ENCODE data around the gene HOXB3.
"Not testable (repeated sequence)": the region's sequence is repeated elsewhere in the genome, so short reads cannot be mapped to it uniquely, and the experiment has no call there.

Gene HOXB3

DNA sequence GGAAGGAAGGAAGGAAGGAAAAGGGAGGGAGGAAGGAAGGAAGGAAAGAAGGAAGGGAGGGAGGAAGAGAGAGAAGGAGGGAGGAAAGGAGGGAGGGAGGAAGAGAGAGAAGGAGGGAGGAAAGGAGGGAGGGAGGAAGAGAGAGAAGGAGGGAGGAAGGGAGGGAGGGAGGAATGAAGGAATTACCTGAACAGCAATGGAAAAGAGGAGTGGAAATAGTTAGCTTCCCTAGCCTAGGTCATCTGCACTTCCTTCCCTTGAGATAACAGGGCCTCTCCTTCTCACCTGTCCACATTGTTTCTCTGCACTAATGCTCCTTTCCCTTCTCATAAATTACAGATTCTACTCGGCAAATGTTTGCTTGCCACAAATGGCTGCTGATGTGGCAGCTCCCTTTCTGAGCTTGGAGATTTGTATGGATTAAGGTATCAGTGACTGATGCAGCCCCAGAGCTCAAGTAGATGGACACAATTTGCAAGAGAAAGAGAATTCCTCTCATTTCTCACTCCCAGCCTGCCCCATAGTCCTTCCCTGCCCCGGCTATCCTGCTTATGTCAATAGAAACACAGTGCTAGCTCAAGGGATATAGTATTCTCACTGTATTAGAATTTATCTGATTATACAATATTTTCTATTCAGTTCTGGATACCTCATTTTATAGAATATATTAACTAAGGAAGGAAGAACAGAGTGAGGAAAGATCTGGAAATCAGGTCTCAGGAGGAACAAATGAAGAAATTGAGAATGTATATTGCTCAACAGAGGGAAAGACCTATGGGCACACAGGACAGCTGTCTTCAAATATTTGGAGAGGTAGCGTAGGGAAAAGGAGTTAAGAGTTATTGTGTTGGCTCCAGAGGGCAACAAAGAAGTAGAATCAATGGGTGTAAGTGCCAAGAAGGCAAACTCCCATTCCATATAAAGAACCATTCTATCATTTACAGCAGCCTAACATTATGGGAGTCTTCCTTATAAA, 73.8 kb downstream of the HOXB3 start:
- no peak for DNase-seq

DNA sequence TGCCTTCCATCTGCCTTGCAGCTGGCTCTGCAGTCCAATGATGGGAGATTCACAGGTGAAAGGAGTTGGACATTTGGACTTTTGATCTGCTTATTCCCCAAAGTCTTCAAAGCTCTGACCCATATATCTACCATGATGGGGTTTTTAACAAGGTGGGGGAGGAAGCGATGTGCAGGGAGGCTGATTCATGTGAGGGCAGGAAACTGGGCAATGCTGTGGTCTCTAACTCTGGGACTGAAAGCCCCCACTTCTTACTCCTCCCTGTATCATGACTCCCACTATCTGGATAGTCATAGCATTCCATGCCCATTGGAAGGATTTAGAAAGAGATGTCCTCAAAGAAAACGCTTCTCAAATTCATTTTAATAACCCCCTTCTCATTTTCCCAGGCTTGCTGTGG, 75.6 kb downstream of the HOXB3 start:
- DNase-seq: no peak

DNA sequence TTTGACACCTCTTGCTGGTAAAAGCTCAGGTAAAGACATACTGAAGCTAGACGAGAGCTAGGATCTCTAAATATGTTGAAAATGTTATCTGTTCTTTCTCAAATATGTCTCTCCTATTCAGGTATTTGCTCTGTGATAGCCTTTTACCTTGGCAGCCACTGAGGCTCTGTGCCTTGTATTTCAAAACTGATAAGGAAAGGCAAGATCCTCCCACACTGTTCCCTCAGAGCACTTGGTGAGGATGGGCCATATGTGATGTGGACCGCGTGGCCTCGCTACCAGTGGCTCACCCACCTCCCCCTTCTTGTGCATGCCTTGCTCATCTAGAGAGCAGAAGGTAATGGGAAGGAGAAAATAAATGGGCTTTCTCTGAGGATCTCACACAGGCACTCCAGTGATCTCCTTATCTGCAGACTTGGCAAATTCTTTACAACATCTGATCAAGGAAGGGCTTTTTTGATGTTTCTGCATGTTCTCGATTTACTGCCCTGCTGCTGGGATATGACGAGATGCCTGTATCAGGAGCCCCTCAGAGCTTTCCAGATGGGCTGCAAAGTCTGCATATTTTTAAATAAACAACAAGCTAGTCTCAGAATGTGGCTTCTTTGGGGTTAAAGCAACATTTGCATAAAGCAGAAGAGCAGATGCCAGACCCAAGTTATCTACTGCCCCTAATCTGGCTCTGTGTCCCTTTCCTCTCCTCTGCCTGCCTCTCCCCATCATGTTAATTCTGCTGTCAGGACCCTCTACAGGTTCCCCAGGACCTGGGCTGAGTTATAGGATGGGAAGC, 76.2 kb downstream of the HOXB3 start:
- no peak for DNase-seq

DNA sequence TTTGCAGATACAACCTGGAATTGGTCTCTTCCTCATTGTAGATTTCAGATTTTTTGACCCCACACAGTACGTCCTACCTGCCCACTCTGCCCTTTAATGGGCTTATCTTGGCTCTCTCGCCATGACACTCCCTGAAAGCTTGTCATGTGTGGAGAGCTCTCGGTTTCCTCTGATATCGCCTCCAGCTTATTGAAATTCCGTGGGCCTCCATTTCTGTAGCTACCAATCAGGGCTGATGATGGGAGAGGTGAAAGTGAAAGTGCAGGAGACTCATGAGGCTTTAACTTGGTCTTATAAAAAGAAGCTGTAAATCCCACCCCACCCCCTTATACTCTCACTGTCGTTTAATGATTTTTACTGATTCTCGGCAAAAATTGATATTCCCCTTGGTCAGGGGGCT, 76.9 kb downstream of the HOXB3 start:
- DNase-seq: no peak

DNA sequence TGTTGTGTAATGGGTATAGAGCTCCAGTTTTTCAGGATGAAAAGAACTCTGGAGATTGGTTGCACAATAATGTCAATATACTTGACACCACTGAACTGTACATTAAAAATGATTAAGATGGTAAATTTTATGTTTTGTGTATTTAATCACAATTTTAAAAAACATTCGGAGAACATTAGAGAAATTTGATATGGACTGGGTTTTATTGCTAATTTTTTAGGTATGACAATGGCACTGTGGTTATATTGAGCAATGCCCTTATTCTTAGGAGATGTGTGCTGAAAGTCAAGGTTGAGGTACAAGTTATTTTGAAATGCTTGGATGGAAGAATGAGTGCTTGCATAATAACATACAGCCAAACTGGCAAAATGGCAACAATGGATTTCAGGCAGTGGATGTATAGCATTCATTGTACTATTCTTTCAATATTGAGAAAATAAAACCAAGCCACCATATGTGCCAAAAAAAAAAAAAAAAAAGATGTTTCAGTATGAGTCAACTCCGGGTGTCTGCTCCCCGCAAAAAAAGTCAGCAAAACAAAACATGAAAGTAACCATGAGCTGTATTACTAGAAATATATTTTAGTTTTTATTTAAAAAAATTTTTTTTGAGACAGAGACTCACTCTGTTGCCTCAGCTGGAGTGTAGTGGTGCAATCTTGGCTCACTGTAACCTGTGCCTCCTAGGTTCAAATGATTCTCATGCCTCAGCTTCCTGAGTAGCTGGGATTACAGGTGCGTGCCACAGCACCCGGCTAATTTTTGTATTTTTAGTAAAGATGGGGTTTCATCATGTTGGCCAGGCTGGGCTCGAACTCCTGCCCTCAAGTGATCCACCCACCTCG, 79.1 kb downstream of the HOXB3 start:
- DNase-seq: peak; percentile 16 to 19

DNA sequence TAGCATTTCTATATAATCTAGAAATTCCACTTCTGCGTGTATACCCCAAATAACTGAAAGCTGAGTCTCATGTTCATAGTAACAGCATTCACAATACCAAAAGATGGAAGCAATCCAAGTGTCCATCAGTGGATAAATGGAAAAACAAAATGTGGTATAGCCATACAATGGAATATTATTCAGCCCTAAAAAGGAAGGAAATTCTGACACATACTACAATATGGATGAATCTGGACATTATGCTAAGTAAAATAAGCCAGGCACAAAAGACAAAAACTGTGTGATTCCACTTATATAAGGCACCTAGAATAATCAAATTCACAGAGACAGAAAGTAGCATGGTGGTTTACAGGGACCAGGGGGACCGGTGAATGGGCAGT, 79.7 kb downstream of the HOXB3 start:
- no peak for DNase-seq

DNA sequence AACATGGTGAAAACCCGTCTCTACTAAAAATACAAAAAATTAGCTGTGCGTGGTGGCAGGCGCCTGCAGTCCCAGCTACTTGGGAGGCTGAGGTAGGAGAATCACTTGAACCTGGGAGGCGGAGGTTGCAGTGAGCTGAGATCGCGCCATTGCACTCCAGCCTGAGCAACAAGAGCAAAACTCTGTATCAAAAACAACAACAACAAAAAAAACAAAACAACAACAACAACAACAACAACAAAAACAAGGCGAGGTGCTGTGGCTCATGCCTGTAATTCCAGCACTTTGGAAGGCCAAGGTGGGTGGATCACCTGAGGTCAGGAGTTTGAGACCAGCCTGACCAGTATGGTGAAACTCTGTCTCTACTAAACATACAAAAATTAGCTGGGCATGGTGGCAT, 80.3 kb downstream of the HOXB3 start:
- not testable (repeated sequence) for DNase-seq

DNA sequence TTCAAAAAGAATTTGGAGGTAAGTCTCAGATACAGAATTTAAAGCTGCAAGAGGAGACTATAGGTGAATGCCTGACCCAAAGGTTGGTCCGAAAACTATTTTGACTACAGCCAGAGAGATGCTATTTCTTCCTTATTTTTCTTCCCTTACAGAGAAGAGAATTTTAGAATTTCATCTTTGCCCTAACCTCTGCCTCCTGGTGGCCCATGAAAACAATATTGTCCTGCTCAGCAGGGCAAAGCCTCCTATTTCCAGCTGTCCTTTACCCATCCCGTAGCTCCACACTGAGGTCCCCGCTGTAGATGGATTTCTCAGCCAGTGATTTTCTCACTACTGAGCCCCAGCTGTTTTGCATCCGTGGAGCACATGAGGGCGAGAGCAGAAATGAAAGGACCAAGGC, 83.8 kb downstream of the HOXB3 start:
- DNase-seq: no peak

DNA sequence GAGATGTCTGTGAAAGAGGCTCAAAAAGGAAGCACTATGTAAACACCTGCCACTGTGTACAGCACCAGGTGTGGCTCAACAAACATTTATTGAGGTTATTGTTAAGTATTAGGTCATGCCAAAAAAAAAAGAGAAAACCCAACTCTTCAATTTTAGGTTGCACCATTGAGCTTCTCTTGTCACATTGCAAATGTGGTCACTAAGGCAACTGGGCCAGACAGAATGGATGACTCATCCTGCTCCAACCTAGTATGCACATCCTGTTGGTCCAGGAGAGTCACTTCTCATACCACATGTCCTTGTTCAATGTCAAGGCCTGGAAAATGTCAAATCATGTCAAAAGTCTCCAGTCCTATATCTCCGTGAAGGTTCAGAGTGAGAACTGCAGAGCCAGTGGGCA, 84.3 kb downstream of the HOXB3 start:
- peak; percentile 19 to 40 for DNase-seq

DNA sequence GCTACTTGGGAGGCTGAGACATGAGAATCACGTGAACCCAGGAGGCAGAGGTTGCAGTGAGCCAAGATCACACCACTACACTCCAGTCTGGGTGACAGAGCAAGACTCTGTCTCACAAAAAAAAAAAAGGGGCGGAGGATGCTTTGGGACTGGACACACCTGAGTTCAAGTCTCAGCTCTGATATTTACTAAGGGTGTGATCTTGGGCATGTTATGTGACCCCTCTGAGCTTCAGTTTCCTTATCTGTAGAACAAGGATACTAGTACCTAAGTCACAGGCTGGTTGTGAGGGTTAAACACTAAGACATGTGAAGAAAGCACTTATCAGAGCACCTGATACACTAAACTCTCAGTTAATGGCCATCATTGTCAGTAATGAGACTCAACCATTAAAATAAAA, 85.1 kb downstream of the HOXB3 start:
- DNase-seq: no peak

DNA sequence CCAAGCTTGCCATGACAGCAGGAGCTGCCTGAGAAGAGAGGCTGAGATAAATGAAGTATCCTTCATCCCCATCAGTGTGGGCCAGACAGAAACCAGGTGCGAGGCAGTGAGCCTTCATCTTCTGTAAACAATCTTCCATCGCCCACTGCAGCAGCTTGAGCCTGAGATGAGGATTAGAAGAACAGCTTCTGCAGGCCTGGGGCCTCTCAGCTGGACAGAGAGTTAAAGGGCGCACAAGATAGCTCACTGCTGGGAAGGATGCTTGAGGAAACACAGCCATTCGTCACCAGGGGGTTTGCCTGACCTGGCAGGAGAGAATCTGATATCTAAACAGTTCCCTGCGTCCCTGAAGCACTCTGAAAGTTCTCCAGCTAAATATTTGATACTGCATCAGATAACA, 86.3 kb downstream of the HOXB3 start:
- no peak for DNase-seq

DNA sequence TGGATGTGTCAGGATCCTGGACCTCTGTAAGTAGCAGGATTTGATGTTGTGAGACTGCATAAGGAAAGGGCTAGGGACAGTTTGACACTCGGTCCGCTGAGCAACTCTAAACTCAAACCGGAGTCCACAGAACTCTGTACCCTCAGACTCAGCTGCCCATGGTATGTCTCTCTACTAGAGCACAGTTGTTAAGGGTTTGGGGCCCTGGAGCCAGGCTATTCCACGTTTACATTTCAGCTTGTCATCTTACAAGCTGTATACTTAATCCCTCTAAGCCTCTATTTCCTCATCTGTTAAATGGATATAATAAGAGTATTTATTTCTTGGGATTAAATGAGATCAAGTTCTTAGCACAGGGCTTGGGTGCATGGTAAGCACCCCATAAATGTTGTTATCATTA, 87.1 kb downstream of the HOXB3 start:
- no peak for DNase-seq

DNA sequence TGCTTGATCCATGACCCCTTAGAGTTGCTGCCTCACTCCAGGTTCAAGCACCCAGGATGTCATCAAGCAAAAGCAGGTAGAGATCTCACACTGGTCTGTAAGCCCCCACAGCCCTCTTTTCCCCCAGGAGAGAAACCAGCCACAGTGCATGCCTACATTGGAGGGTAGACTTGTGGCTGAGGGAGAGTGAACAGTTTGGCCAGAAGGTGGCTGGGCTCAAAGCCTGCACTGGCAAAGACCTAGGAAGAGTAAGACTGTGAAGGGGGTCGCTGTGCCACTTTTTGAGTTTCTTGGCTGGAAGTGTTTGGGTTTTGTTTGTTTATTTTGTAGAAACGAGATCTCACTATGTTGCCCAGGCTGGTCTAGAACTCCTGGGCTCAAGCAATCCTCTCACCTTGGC, 87.7 kb downstream of the HOXB3 start:
- no peak for DNase-seq

DNA sequence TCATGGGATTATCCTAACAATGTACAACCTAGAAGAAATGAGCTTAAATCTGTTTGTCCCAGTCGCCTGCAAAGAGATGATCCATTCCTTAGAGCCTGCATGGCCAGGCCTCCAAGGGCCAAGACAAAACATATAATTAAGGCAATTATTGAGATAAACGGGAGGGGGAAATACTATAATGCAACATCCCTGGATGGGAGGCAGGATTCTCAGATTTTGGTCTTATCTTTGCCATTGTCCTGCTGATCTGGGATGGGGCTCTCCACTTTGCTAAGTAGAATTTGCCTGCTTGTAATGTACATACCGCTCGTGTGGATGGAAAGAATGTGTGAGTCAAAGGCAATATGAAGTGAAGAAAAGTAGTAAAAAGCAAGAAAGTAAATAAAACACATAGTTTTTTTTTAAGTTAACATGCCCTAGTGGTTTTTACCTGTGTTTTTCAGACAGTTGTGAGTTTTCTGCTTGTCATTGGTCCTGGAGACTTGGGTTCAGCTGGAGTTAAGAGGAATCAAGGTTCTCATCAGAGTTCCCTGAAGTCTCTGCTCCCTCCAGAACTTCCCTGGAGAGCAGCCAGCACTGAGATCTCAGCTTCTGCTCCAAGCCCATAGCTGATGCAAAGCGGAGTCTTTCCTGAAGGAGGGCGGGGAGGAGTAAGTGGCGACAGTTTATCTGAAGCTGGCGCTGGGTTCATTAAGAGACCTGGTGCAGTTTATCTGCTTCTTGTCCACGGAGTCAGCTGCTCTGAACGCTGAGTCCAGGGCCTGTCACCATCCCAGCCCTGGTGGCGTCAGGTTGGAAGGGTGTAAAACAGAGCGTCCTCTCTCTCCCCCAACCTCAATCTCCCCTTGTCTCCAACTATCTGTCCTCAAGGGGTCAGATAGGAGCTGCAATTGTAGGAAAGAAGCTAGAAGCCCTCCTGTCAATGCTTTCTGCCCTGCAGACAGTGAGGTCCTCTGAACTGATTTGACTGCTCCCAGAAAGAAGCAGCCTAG, 89.3 kb downstream of the HOXB3 start:
- no peak for DNase-seq

DNA sequence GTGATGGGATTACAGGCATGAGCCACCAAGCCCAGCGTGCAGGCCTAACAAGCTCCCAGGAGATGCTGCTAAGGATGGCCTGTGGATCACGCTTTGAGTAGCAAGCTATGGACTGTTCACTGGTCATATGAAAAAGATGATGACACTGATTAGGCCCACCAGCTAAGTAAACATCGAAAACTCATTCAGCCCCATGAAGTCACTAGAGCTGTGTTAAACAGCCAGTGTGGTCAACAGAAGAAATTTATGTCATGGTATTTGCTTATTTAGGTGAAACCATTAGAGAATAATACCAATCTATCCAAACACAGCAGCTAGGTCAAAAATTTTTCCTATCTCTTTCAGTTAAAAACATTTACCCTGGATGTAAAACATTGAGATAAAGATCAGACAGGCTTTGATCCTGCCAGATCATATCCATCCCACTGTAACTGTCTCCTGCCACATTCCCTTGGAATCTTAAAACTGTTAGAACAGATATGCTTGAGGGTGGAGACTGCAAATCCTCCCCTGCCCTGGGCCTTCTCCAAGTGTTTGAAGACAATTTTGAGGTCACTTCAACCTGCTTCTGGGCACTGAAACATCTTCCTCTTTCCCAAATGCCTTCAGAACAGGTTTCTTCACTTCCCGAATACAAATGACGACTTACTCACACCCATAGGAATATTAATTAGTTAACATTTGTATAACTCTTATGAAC, 90.2 kb downstream of the HOXB3 start:
- no peak for DNase-seq

DNA sequence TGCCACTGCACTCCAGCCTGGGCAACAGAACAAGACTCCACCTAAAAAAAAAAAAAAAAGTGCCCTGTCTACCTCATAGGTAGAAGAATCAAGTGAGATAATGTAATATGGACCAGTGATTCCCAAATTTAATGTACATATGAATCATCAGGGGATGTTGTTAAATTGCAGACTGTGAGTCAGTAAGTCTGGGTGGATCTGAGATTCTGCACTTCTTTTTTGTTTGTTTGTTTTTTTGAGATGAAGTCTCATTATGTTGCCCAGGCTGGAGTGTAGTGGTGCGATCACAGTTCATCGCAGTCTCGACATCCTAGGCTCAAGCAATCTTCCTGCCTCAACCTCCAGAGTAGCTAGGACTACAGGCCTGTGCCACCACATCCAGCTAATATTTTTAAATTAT, 90.8 kb downstream of the HOXB3 start:
- no peak for DNase-seq

Data from activated CD4-positive, alpha-beta T cell treated with anti-CD3 and anti-CD28 coated beads, Interleukin-2, amount 50 U/mL, for 48 hours (primary cell).